ENCODE measurements around the gene NCAM2. TPM values are rescaled to one million over a fixed set of nuclear protein-coding genes. Genes with fewer than 3 reads are reported as not detected.

The NCAM2 gene
- total and polyA plus RNA-seq, 4 donors, result 0.45 to 11.7 (median 5.8) TPM

DNA sequence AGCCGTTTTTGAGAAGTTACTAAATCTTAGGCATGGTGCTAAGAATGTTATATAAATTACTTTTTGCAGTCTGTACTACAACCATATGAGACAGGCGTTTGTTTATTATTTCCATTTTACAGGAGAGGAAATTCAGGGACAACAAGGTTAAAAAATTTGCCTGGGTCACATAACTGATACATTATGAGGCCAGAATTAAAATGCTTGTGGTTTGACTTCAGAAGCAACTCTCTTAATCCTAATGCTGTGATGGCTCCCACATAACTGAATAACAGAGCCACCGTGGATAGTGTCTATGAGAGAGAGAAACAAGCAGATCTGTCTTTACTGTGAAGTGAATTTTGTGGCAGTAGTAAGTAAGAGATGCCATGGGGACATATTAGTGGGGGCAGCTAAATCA is 184.9 kb downstream of the NCAM2 start:
- no peaks in the 10 kb centered on the region for H3K27me3 ChIP-seq (ENCODE audit: control insufficient read depth in 3 of 3, insufficient read depth in 3 of 3, low read length in 2 of 3)
- WGBS, 2 donors, result 76 to 84% methylated on average over 3 of the region's 3 CpGs
- no peak for DNase-seq
- H3K4me3 ChIP-seq, result no peak overlapping the region
- no peak for ATAC-seq (ENCODE audit: insufficient read depth, low FRiP score)
- no peak overlapping the region for H3K27ac ChIP-seq (ENCODE audit: low read depth in 1 of 2, low read length in 1 of 2)
- H3K4me1 ChIP-seq (ENCODE audit: control insufficient read depth in 5 of 5, insufficient read depth in 5 of 5, low read length in 5 of 5), result no peaks in the 10 kb centered on the region
- H3K36me3 ChIP-seq (ENCODE audit: control insufficient read depth in 4 of 4, insufficient read depth in 4 of 4, low read length in 4 of 4), result no peaks in the 10 kb centered on the region
- H3K9ac ChIP-seq (ENCODE audit: insufficient read depth in 1 of 2, low read length in 2 of 2), result no peak overlapping the region
- H3K9me3 ChIP-seq (ENCODE audit: control insufficient read depth in 4 of 4, insufficient read depth in 3 of 4, low read length in 3 of 4), result no peaks in the 10 kb centered on the region
- TF ChIP-seq, protein P1, sequence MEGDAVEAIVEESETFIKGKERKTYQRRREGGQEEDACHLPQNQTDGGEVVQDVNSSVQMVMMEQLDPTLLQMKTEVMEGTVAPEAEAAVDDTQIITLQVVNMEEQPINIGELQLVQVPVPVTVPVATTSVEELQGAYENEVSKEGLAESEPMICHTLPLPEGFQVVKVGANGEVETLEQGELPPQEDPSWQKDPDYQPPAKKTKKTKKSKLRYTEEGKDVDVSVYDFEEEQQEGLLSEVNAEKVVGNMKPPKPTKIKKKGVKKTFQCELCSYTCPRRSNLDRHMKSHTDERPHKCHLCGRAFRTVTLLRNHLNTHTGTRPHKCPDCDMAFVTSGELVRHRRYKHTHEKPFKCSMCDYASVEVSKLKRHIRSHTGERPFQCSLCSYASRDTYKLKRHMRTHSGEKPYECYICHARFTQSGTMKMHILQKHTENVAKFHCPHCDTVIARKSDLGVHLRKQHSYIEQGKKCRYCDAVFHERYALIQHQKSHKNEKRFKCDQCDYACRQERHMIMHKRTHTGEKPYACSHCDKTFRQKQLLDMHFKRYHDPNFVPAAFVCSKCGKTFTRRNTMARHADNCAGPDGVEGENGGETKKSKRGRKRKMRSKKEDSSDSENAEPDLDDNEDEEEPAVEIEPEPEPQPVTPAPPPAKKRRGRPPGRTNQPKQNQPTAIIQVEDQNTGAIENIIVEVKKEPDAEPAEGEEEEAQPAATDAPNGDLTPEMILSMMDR (IDR thresholded peaks at IDR 0.05; ENCODE audit: control extremely low read depth, extremely low read depth), result no peak

DNA sequence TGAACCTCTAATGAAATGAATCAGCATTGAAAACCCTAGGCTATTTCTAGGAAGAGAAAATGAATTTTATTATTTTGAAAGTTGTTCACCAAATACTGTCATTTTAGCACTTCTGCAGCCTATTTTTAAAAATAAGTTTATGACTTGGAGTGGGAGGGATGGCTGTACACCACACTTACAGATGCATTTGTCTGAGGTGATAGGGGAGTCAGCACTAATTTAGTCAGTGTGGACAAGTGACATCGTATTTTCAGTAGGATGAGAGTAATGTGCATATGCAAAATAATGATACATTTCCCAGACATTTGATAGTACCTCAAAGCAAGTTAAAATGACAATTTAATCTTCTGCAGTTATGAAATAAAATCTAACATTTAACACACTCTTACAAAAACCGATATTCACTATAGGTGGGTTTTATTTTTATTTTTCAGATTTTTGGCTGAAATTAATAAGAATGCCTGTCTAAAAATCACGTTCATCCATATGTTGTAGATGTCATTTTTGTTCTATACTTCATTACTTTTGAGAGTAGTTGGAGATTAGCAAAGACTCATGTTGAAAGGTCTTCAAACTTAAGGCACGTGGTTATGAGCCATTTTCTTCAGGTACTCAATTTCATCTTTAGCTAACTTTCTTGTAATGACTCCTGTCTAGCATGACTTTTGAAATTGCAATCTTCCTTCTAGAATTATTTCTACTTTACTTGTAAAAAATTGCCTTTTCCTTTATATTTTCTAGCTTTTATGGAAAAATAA is 186.7 kb downstream of the NCAM2 start:
- Histone ChIP-seq H3K9ac (ENCODE audit: insufficient read depth in 1 of 2, low read length in 2 of 2) (no peak overlapping the region), H3K4me1 (ENCODE audit: control insufficient read depth in 5 of 5, insufficient read depth in 5 of 5, low read length in 5 of 5) (no peaks in the 10 kb centered on the region), H3K27ac (ENCODE audit: low read depth in 1 of 2, low read length in 1 of 2) (no peak overlapping the region), H3K4me3 (no peak overlapping the region), H3K36me3 (ENCODE audit: control insufficient read depth in 4 of 4, insufficient read depth in 4 of 4, low read length in 4 of 4) (no peaks in the 10 kb centered on the region), H3K9me3 (ENCODE audit: control insufficient read depth in 4 of 4, insufficient read depth in 3 of 4, low read length in 3 of 4) (no peaks in the 10 kb centered on the region), H3K27me3 (ENCODE audit: control insufficient read depth in 3 of 3, insufficient read depth in 3 of 3, low read length in 2 of 3) (no peaks in the 10 kb centered on the region)
- no peak for ATAC-seq (ENCODE audit: insufficient read depth, low FRiP score)
- TF ChIP-seq, protein P1 (IDR thresholded peaks at IDR 0.05; ENCODE audit: control extremely low read depth, extremely low read depth), result no peak
- DNase-seq, result no peak
- WGBS, 2 donors, result 83 to 90% methylated on average over 4 of the region's 4 CpGs

DNA sequence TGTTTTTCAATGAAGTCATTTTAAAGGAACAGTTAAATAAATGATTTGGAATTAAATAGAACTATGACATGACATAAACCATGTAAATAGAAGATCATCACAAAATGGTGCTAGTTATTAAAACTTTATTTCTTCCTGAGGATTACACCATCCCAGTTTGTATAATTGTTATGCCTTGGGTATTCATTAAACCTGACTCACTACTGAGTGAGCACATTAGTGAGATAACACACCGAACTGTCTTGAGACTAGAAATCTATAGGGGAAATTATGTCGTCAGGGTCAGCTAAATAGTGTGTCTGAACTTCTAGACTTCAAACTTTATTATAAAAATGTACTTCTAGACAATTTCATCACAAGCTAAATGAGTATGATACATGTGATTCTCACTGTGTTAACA is 189.4 kb downstream of the NCAM2 start:
- DNase-seq (no peak), ATAC-seq (ENCODE audit: insufficient read depth, low FRiP score) (no peak)
- no peaks in the 10 kb centered on the region for H3K27me3 ChIP-seq (ENCODE audit: control insufficient read depth in 3 of 3, insufficient read depth in 3 of 3, low read length in 2 of 3)
- TF ChIP-seq, protein P1 (IDR thresholded peaks at IDR 0.05; ENCODE audit: control extremely low read depth, extremely low read depth), result no peak
- H3K9ac ChIP-seq (ENCODE audit: insufficient read depth in 1 of 2, low read length in 2 of 2), result no peak overlapping the region
- WGBS, 2 donors, result 77 to 82% methylated on average over 2 of the region's 2 CpGs
- no peaks in the 10 kb centered on the region for H3K36me3 ChIP-seq (ENCODE audit: control insufficient read depth in 4 of 4, insufficient read depth in 4 of 4, low read length in 4 of 4)
- no peaks in the 10 kb centered on the region for H3K4me1 ChIP-seq (ENCODE audit: control insufficient read depth in 5 of 5, insufficient read depth in 5 of 5, low read length in 5 of 5)
- H3K9me3 ChIP-seq (ENCODE audit: control insufficient read depth in 4 of 4, insufficient read depth in 3 of 4, low read length in 3 of 4), result no peaks in the 10 kb centered on the region
- H3K4me3 ChIP-seq, result no peak overlapping the region
- H3K27ac ChIP-seq (ENCODE audit: low read depth in 1 of 2, low read length in 1 of 2), result no peak overlapping the region
